Choroid plexus epithelial cell (primary cell): ENCODE measurements around the gene PHLDB1.

Source experiments
- DNase-seq: peaks from one replicate; pipeline ENCODE4 v3.0.0-alpha.2; 2010; ENCODE audit warnings: low read depth
- H3K4me3 ChIP-seq: 2 replicates; pipeline ENCODE4 v1.5.1; 2011; ENCODE audit warnings: low read depth, mild to moderate bottlenecking, control low read depth, low read length, moderate library complexity
- CTCF ChIP-seq: conservative IDR thresholded peaks from 2 replicates; pipeline ENCODE4 v1.5.1; 2011; ENCODE audit warnings: low read depth, mild to moderate bottlenecking, control low read depth, inconsistent platforms, low read length, moderate library complexity

PHLDB1 gene

DNA sequence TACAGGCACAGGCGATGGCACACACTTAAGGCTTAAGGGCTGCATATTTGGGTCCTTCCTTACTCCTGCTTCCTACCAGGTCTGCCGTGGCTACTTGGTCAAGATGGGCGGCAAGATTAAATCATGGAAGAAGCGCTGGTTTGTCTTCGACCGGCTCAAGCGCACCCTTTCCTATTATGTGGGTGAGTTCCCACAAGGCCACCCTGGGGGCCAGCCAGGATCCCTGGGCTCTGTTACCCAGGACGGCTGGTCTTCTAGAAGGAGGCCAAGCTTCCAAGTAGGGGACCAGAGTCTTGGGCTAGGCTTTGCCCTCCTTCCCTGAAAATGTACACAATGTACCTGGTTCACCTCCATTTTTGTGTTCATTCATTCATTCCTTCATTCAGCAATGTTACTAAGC is 43.0 kb downstream of the PHLDB1 start:
- no peak for DNase-seq
- no peak for TF ChIP-seq CTCF

DNA sequence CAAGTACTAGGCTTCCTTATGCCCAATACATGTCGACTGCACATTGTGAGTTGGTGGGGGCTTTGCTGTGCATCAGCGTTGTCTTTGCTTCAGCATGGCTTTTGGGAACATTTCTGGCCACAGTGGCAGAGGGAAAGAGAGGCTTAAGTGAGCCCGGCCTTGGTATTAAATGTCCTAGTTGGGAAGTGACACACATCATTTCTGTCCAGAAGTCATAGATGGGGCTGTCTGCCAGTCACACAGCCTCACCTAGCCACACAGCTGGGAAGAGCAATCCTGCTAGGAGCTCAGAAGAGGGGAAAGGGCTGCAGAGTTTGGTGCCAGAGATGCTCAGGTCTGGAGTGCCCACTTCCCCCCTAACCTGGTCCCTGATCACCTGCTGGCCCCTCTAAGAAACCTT is 44.4 kb downstream of the PHLDB1 start:
- TF ChIP-seq CTCF, result no peak
- no peak for DNase-seq
- H3K4me3 ChIP-seq, result no peak overlapping the region

More for the DNA sequence above, 43.0 kb downstream of the PHLDB1 start:
- no peak overlapping the region for H3K4me3 ChIP-seq

GRCh38 chr11:118652681-118653181 is 45.3 kb downstream of the PHLDB1 start:
- DNase-seq, result no peak
- TF ChIP-seq CTCF, result no peak

GRCh38 chr11:118653684-118654390 is 46.4 kb downstream of the PHLDB1 start:
- no peak for TF ChIP-seq CTCF
- no peak overlapping the region for H3K4me3 ChIP-seq
- no peak for DNase-seq

More at GRCh38 chr11:118652681-118653181, 45.3 kb downstream of the PHLDB1 start:
- no peak overlapping the region for H3K4me3 ChIP-seq

- no peak overlapping the region for H3K4me3 ChIP-seq
- no peak for DNase-seq
- no peak for TF ChIP-seq CTCF
These were observed 48.2 kb downstream of the PHLDB1 start for GRCh38 chr11:118655486-118656190.

GRCh38 chr11:118656563-118657165 is 49.2 kb downstream of the PHLDB1 start:
- no peak overlapping the region for H3K4me3 ChIP-seq
- no peak for DNase-seq
- TF ChIP-seq CTCF, result no peak
